Activated CD8-positive, alpha-beta T cell treated with anti-CD3 and anti-CD28 coated beads for 36 hours (primary cell): Measurements from ENCODE around the gene MED22. TPM values are rescaled to one million over a fixed set of nuclear protein-coding genes. Genes with fewer than 3 reads are reported as not detected.

Source experiments
- ATAC-seq: fragments of 200-7000 bp; cut with Tn5 transposase; one replicate; pipeline ENCODE4 v1.10.0; 2021; ENCODE audit warnings: mild to moderate bottlenecking, moderate library complexity
- CTCF ChIA-PET: fragments of 350-600 bp; sonication (Branson Sonifier 250); formaldehyde crosslinking; loops from one replicate; lab custom pipeline; 2021; ENCODE audit warnings: antibody characterized with exemption; lab: Charles Lee
- POLR2A ChIA-PET: fragments of 350-600 bp; sonication (Branson Sonifier 250); formaldehyde crosslinking; loops from one replicate; lab custom pipeline; 2021; ENCODE audit warnings: antibody characterized with exemption; lab: Charles Lee
- DNase-seq: peaks from one replicate; pipeline ENCODE4 v3.0.0-alpha.2; 2020
- H3K27ac Mint-ChIP-seq: one replicate; pipeline ENCODE4 v1.8.0; 2021; ENCODE audit warnings: mild to moderate bottlenecking, mixed read lengths
- H3K27me3 Mint-ChIP-seq: one replicate; pipeline ENCODE4 v1.8.0; 2021; ENCODE audit warnings: mixed read lengths
- H3K36me3 Mint-ChIP-seq: one replicate; pipeline ENCODE4 v1.8.0; 2021; ENCODE audit warnings: low read depth, mixed read lengths
- H3K4me1 Mint-ChIP-seq: one replicate; pipeline ENCODE4 v1.8.0; 2021; ENCODE audit warnings: low read depth, mixed read lengths
- H3K4me3 Mint-ChIP-seq: one replicate; pipeline ENCODE4 v1.8.0; 2021; ENCODE audit warnings: mild to moderate bottlenecking, moderate library complexity, mixed read lengths
- H3K9me3 Mint-ChIP-seq: one replicate; pipeline ENCODE4 v1.8.0; 2021; ENCODE audit warnings: mixed read lengths
- intact Hi-C: fragments of 100-400 bp; cut with micrococcal nuclease; formaldehyde crosslinking; loops from one replicate; pipeline ENCODE4 v1.10.0; 2022
- total RNA-seq, 2 experiments: library from RNA; stranded (reverse); gene quantifications; one replicate each; pipeline ENCODE4 v1.2.3, GENCODE V29; 2021
- TF ChIP-seq, protein P1 (sequence below): fragments of 200-600 bp; IDR thresholded peaks from one replicate; pipeline ENCODE4 v1.8.0; 2022; ENCODE audit warnings: antibody characterized with exemption, mild to moderate bottlenecking

The MED22 gene
- total RNA-seq, 2 experiments from 2014 or later: 23.4 to 29.0 TPM

DNA sequence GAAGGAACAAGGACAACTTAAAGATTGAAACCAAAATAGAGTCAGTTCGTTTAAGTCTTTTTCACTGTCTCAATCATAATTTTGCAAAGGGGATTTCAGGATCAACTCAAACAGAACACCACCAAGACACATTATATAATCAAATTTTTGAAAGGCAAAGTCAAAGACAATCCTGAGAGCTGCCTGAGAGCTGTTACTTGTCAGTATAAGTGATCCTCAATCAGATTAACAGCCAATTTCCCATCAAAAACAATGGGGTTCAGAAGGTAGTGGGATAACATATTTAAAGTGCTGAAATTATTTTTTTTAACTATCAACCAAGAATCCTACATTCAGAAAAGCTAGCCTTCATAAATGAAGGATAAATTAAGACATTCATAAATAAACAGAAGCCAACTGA, 53.7 kb downstream of the MED22 start:
- TF ChIP-seq, protein P1, sequence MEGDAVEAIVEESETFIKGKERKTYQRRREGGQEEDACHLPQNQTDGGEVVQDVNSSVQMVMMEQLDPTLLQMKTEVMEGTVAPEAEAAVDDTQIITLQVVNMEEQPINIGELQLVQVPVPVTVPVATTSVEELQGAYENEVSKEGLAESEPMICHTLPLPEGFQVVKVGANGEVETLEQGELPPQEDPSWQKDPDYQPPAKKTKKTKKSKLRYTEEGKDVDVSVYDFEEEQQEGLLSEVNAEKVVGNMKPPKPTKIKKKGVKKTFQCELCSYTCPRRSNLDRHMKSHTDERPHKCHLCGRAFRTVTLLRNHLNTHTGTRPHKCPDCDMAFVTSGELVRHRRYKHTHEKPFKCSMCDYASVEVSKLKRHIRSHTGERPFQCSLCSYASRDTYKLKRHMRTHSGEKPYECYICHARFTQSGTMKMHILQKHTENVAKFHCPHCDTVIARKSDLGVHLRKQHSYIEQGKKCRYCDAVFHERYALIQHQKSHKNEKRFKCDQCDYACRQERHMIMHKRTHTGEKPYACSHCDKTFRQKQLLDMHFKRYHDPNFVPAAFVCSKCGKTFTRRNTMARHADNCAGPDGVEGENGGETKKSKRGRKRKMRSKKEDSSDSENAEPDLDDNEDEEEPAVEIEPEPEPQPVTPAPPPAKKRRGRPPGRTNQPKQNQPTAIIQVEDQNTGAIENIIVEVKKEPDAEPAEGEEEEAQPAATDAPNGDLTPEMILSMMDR: no peak
- H3K27me3 Mint-ChIP-seq: peaks cover 19% of the 10 kb centered on the region
- CTCF ChIA-PET: no interaction called here

GRCh38 chr9:133290751-133291302, 57.1 kb downstream of the MED22 start:
- Mint-ChIP-seq H3K27ac (no peak overlapping the region), H3K4me3 (no peak overlapping the region), H3K4me1 (no peaks in the 10 kb centered on the region), H3K9me3 (peaks cover 18% of the 10 kb centered on the region), H3K27me3 (peaks cover 19% of the 10 kb centered on the region), H3K36me3 (peaks cover 3% of the 10 kb centered on the region)
- ATAC-seq: no peak
- ChIA-PET POLR2A (no interaction called here), CTCF (interaction anchor here (1.2 kb wide), 1 partner anchor 40 kb away, joined by 3 read pairs; no protein-coding TSS in a partner anchor)
- DNase-seq: no peak
- TF ChIP-seq, protein P1: no peak
- intact Hi-C loops: no loop called here

More for the DNA sequence above, 53.7 kb downstream of the MED22 start:
- POLR2A ChIA-PET: no interaction called here
- Mint-ChIP-seq H3K9me3 (peaks cover 16% of the 10 kb centered on the region), H3K36me3 (peaks cover 3% of the 10 kb centered on the region), H3K27ac (no peak overlapping the region), H3K4me1 (no peaks in the 10 kb centered on the region), H3K4me3 (no peak overlapping the region)
- intact Hi-C loops: no loop called here
- no peak for DNase-seq
- ATAC-seq: no peak

Other genes with a start within 250 kb of the MED22 start
- 10 to 100 TPM; 80.5 to 88.2 TPM for gene RALGDS, start 226.9 kb downstream of the MED22 start, total RNA-seq
- gene GBGT1, start 184.2 kb downstream of the MED22 start, total RNA-seq: 1 to 10 TPM; 3.6 to 4.1 TPM
- not detected for gene OBP2B, start 138.9 kb downstream of the MED22 start, total RNA-seq
- not detected for gene ABO, start 72.9 kb downstream of the MED22 start, total RNA-seq
- gene SURF6, start 11.9 kb downstream of the MED22 start, total RNA-seq: 10 to 100 TPM; 24.9 to 28.3 TPM
- 1,000 to 10,000 TPM; 3,479 to 3,507 TPM for gene RPL7A, start 87 bp upstream of the MED22 start, total RNA-seq
- gene SURF1, start 8.4 kb upstream of the MED22 start, total RNA-seq: 10 to 100 TPM; 22.1 to 25.3 TPM
- gene SURF2, start 8.4 kb upstream of the MED22 start, total RNA-seq: 10 to 100 TPM; 14.6 to 21.5 TPM
- gene SURF4, start 27.9 kb upstream of the MED22 start, total RNA-seq: 100 to 1,000 TPM; 219 to 239 TPM
- gene STKLD1, start 28.2 kb upstream of the MED22 start, total RNA-seq: under 1 TPM; 0.45 to 0.52 TPM
- gene REXO4, start 69.9 kb upstream of the MED22 start, total RNA-seq: 10 to 100 TPM; 35.3 to 36.7 TPM
- gene ADAMTS13, start 74.2 kb upstream of the MED22 start, total RNA-seq: 1 to 10 TPM; 2.5 to 2.9 TPM
- 1 to 10 TPM; 1.3 to 1.4 TPM for gene CACFD1, start 111.8 kb upstream of the MED22 start, total RNA-seq
- 1 to 10 TPM; 5.4 to 6.7 TPM for gene SLC2A6, start 131.0 kb upstream of the MED22 start, total RNA-seq
- not detected for gene MYMK, start 176.8 kb upstream of the MED22 start, total RNA-seq
- under 1 TPM; 0.11 to 0.25 TPM for gene ADAMTSL2, start 186.6 kb upstream of the MED22 start, total RNA-seq